ENCODE results near the gene PIM2. TPM values are rescaled to one million over a fixed set of nuclear protein-coding genes. Genes with fewer than 3 reads are reported as not detected.

PIM2 gene
- total and polyA plus RNA-seq, 2 of the 13 experiments (the other 11 are each of a cell fraction or from before 2014, with no cell fraction given): 14.4 to 15.8 TPM

GRCh38 chrX:48892896-48893295, 25.9 kb downstream of the PIM2 start:
- CTCF ChIA-PET (ENCODE audit: low intra/inter-chr PET ratio, low total read pairs): no interaction called here
- no peak for ATAC-seq
- H3K4me3 ChIP-seq (replicated peaks in 1 of 3; ENCODE audit: insufficient read depth in 1 of 3, low read depth in 2 of 3, low read length in 3 of 3): no peak overlapping the region
- no TSS peak for BruUV-seq (replicated peaks)
- H3K9ac ChIP-seq (ENCODE audit: insufficient read depth, low read depth, low read length): no peak overlapping the region
- H3K36me3 ChIP-seq (replicated peaks in 1 of 2; ENCODE audit: control insufficient read depth in 1 of 2, insufficient read depth in 2 of 2, low read length in 2 of 2): peaks cover 0 to 6% of the 10 kb centered on the region in 2 experiments; a peak in 1 of 5 replicates
- H3K9me3 ChIP-seq (ENCODE audit: low read length): no peaks in the 10 kb centered on the region
- H4K20me1 ChIP-seq (ENCODE audit: insufficient read depth, low read length): no peaks in the 10 kb centered on the region; the same call in 1 of the 2 replicates
- no peak for DNase-seq (ENCODE audit: low spot score)
- POLR2A ChIA-PET: no interaction called here
- peaks cover 29% of the 10 kb centered on the region for H3K4me1 ChIP-seq (ENCODE audit: insufficient read depth, low read length)
- H2AFZ ChIP-seq (ENCODE audit: low read length): no peak overlapping the region
- FAIRE-seq: no peak
- no CpG with 5 or more reads among the region's 4 CpGs for WGBS (ENCODE audit: low lambda C conversion rate)
- H3K4me2 ChIP-seq (ENCODE audit: low read depth, low read length): no peak overlapping the region
- no peak for TF ChIP-seq MZF1 (CRISPR knock-in tag; IDR thresholded peaks at IDR 0.05; ENCODE audit: borderline replicate concordance)
- no peak for TF ChIP-seq KDM3A (CRISPR knock-in tag; IDR thresholded peaks at IDR 0.05; ENCODE audit: low read depth)
- no peak for TF ChIP-seq ZNF740 (CRISPR knock-in tag; IDR thresholded peaks at IDR 0.05)
- TF ChIP-seq SIN3B (IDR thresholded peaks at IDR 0.05; ENCODE audit: low read length): no peak
- TF ChIP-seq ZNF33B (CRISPR knock-in tag; IDR thresholded peaks at IDR 0.05): no peak
- no peak for TF ChIP-seq THAP7 (CRISPR knock-in tag; IDR thresholded peaks at IDR 0.05)
- TF ChIP-seq HMGA1 (CRISPR knock-in tag; conservative IDR thresholded peaks at IDR 0.05): no peak
- no peak for TF ChIP-seq AGO2 (optimal IDR thresholded peaks at IDR 0.05; ENCODE audit: low read depth, low read length)
- no peak for TF ChIP-seq AGO1 (IDR thresholded peaks at IDR 0.05; ENCODE audit: low read depth, low read length, poor library complexity, severe bottlenecking)
- TF ChIP-seq ZNF18 (CRISPR knock-in tag; IDR thresholded peaks at IDR 0.05; ENCODE audit: insufficient replicate concordance): no peak
- TF ChIP-seq WIZ (CRISPR knock-in tag; IDR thresholded peaks at IDR 0.05): no peak
- no peak overlapping the region for H3K27ac ChIP-seq (ENCODE audit: extremely low read length, insufficient read depth, low read length)
- intact Hi-C loops (cut with micrococcal nuclease; ENCODE audit: unreplicated experiment) (no loop called here), in situ Hi-C loops (cut with HindIII; ENCODE audit: extremely low pct_ligation_motif_present, low pct_unique_long_range_greater_than_20kb) (no loop called here)
- no peaks in the 10 kb centered on the region for H3K27me3 ChIP-seq (ENCODE audit: control insufficient read depth in 1 of 2, insufficient read depth in 2 of 2, low read length in 2 of 2)
- peaks cover 15% of the 10 kb centered on the region for H3K79me2 ChIP-seq (ENCODE audit: insufficient read depth, low read length)

Data from HepG2 (cell line).